Activated CD8-positive, alpha-beta T cell treated with anti-CD3 and anti-CD28 coated beads for 36 hours (primary cell): ENCODE measurements around the gene CSNK2A2. TPM values are rescaled to one million over a fixed set of nuclear protein-coding genes. Genes with fewer than 3 reads are reported as not detected.

Source experiments
- ATAC-seq: fragments of 200-7000 bp; cut with Tn5 transposase; one replicate; pipeline ENCODE4 v1.10.0; 2021; ENCODE audit warnings: mild to moderate bottlenecking, moderate library complexity
- CTCF ChIA-PET: fragments of 350-600 bp; sonication (Branson Sonifier 250); formaldehyde crosslinking; loops from one replicate; lab custom pipeline; 2021; ENCODE audit warnings: antibody characterized with exemption; lab: Charles Lee
- POLR2A ChIA-PET: fragments of 350-600 bp; sonication (Branson Sonifier 250); formaldehyde crosslinking; loops from one replicate; lab custom pipeline; 2021; ENCODE audit warnings: antibody characterized with exemption; lab: Charles Lee
- DNase-seq: peaks from one replicate; pipeline ENCODE4 v3.0.0-alpha.2; 2020
- H3K27ac Mint-ChIP-seq: one replicate; pipeline ENCODE4 v1.8.0; 2021; ENCODE audit warnings: mild to moderate bottlenecking, mixed read lengths
- H3K27me3 Mint-ChIP-seq: one replicate; pipeline ENCODE4 v1.8.0; 2021; ENCODE audit warnings: mixed read lengths
- H3K36me3 Mint-ChIP-seq: one replicate; pipeline ENCODE4 v1.8.0; 2021; ENCODE audit warnings: low read depth, mixed read lengths
- H3K4me1 Mint-ChIP-seq: one replicate; pipeline ENCODE4 v1.8.0; 2021; ENCODE audit warnings: low read depth, mixed read lengths
- H3K4me3 Mint-ChIP-seq: one replicate; pipeline ENCODE4 v1.8.0; 2021; ENCODE audit warnings: mild to moderate bottlenecking, moderate library complexity, mixed read lengths
- H3K9me3 Mint-ChIP-seq: one replicate; pipeline ENCODE4 v1.8.0; 2021; ENCODE audit warnings: mixed read lengths
- CTCF ChIP-seq: fragments of 200-600 bp; IDR thresholded peaks from one replicate; pipeline ENCODE4 v1.8.0; 2022; ENCODE audit warnings: antibody characterized with exemption, mild to moderate bottlenecking
- intact Hi-C: fragments of 100-400 bp; cut with micrococcal nuclease; formaldehyde crosslinking; loops from one replicate; pipeline ENCODE4 v1.10.0; 2022
- total RNA-seq, 2 experiments: library from RNA; stranded (reverse); gene quantifications; one replicate each; pipeline ENCODE4 v1.2.3, GENCODE V29; 2021

Gene CSNK2A2
- total RNA-seq, 2 experiments from 2014 or later = 97.5 to 99.0 TPM

- ChIA-PET CTCF (interaction anchor here (1.0 to 1.7 kb wide), 3 partner anchors 11 to 16 kb away, joined by 3 to 4 read pairs (median 3); no protein-coding TSS in a partner anchor), POLR2A (no interaction called here)
- DNase-seq (no peak), ATAC-seq (no peak)
- Mint-ChIP-seq H3K36me3 (peaks cover 74% of the 10 kb centered on the region), H3K27me3 (no peaks in the 10 kb centered on the region), H3K27ac (no peak overlapping the region), H3K9me3 (no peaks in the 10 kb centered on the region), H3K4me3 (no peak overlapping the region), H3K4me1 (peaks cover 34% of the 10 kb centered on the region)
- TF ChIP-seq CTCF = no peak
- intact Hi-C loops = no loop called here
Measured at GRCh38 chr16:58186176-58186944, 11.5 kb downstream of the CSNK2A2 start.

- Mint-ChIP-seq H3K4me1 (peaks cover 45% of the 10 kb centered on the region), H3K27ac (peak overlapping the region; percentile 83), H3K4me3 (peak overlapping the region; percentile 31), H3K9me3 (no peaks in the 10 kb centered on the region), H3K27me3 (no peaks in the 10 kb centered on the region), H3K36me3 (peaks cover 66% of the 10 kb centered on the region)
- ChIA-PET POLR2A (interaction anchor here (1.1 to 2.2 kb wide), 4 partner anchors 25 to 73 kb away, joined by 3 to 9 read pairs (median 6); partner anchors contain the start of gene CFAP20), CTCF (interaction anchor here (1.1 to 2.3 kb wide), 5 partner anchors 16 to 80 kb away, joined by 4 to 9 read pairs (median 5); partner anchors contain the start of gene CFAP20)
- intact Hi-C loops = no loop called here
- ATAC-seq (peak; percentile 74), DNase-seq (peak; percentile 79)
- TF ChIP-seq CTCF = no peak
Measured at GRCh38 chr16:58177353-58177710, 20.6 kb downstream of the CSNK2A2 start.

- ChIA-PET CTCF (interaction anchor here (1.1 to 2.3 kb wide), 6 partner anchors 17 to 130 kb away, joined by 4 to 9 read pairs (median 5); partner anchors contain the start of gene CFAP20), POLR2A (interaction anchor here (1.1 to 2.2 kb wide), 4 partner anchors 26 to 73 kb away, joined by 3 to 9 read pairs (median 6); partner anchors contain the start of gene CFAP20)
- Mint-ChIP-seq H3K4me3 (peak overlapping the region; percentile 31), H3K36me3 (peaks cover 63% of the 10 kb centered on the region), H3K9me3 (no peaks in the 10 kb centered on the region), H3K4me1 (peaks cover 42% of the 10 kb centered on the region), H3K27ac (peak overlapping the region; percentile 83), H3K27me3 (no peaks in the 10 kb centered on the region)
- intact Hi-C loops = no loop called here
- peak; percentile 17 for DNase-seq
- TF ChIP-seq CTCF = no peak
- peak; percentile 87 for ATAC-seq
Measured at GRCh38 chr16:58176608-58177352, 21.1 kb downstream of the CSNK2A2 start.

GRCh38 chr16:58170223-58170622 lies 27.7 kb downstream of the CSNK2A2 start:
- POLR2A ChIA-PET = interaction anchor here (0.8 to 1.2 kb wide), 2 partner anchors 9 to 20 kb away, joined by 3 read pairs; no protein-coding TSS in a partner anchor
- intact Hi-C loops = no loop called here
- no peaks in the 10 kb centered on the region for H3K27me3 Mint-ChIP-seq

More at GRCh38 chr16:58170223-58170622, 27.7 kb downstream of the CSNK2A2 start:
- CTCF ChIA-PET = interaction anchor here (0.7 to 0.8 kb wide), 2 partner anchors 10 to 15 kb away, joined by 3 read pairs; no protein-coding TSS in a partner anchor
- Mint-ChIP-seq H3K4me1 (peaks cover 6% of the 10 kb centered on the region), H3K4me3 (no peak overlapping the region), H3K36me3 (peaks cover 53% of the 10 kb centered on the region), H3K9me3 (no peaks in the 10 kb centered on the region), H3K27ac (no peak overlapping the region)
- no peak for ATAC-seq
- TF ChIP-seq CTCF = no peak
- no peak for DNase-seq
